ENCODE data around the gene PRR36. TPM values are rescaled to one million over a fixed set of nuclear protein-coding genes. Genes with fewer than 3 reads are reported as not detected.
"Not testable (repeated sequence)": the region's sequence is repeated elsewhere in the genome, so short reads cannot be mapped to it uniquely, and the experiment has no call there.

The PRR36 gene
- total RNA-seq, 2 experiments from 2014 or later = 0.06 TPM; not detected in 1

GRCh38 chr19:7863157-7863970, 10.8 kb downstream of the PRR36 start:
- Mint-ChIP-seq H3K9me3 (ENCODE audit: low read depth) (no peaks in the 10 kb centered on the region), H3K27ac (no peak overlapping the region), H3K27me3 (peaks cover 54% of the 10 kb centered on the region), H3K4me3 (no peak overlapping the region), H3K36me3 (no peaks in the 10 kb centered on the region), H3K4me1 (peaks cover 12% of the 10 kb centered on the region)
- no peak for ATAC-seq
- CTCF ChIA-PET = interaction anchor here (0.9 kb wide), 1 partner anchor 295 kb away, joined by 3 read pairs; no protein-coding TSS in a partner anchor
- no peak for DNase-seq

GRCh38 chr19:7862413-7862951, 11.7 kb downstream of the PRR36 start:
- H3K36me3 Mint-ChIP-seq = no peaks in the 10 kb centered on the region
- no peak overlapping the region for H3K4me3 Mint-ChIP-seq
- peaks cover 10% of the 10 kb centered on the region for H3K4me1 Mint-ChIP-seq
- ATAC-seq (peak; percentile 54), DNase-seq (peak; percentile 78)
- H3K9me3 Mint-ChIP-seq (ENCODE audit: low read depth) = no peaks in the 10 kb centered on the region
- H3K27ac Mint-ChIP-seq = no peak overlapping the region
- peaks cover 48% of the 10 kb centered on the region for H3K27me3 Mint-ChIP-seq
- CTCF ChIA-PET = interaction anchor here (0.6 to 2.6 kb wide), 7 partner anchors 10 to 294 kb away, joined by 3 to 15 read pairs (median 4); partner anchors contain the start of genes SNAPC2 and TIMM44

DNA sequence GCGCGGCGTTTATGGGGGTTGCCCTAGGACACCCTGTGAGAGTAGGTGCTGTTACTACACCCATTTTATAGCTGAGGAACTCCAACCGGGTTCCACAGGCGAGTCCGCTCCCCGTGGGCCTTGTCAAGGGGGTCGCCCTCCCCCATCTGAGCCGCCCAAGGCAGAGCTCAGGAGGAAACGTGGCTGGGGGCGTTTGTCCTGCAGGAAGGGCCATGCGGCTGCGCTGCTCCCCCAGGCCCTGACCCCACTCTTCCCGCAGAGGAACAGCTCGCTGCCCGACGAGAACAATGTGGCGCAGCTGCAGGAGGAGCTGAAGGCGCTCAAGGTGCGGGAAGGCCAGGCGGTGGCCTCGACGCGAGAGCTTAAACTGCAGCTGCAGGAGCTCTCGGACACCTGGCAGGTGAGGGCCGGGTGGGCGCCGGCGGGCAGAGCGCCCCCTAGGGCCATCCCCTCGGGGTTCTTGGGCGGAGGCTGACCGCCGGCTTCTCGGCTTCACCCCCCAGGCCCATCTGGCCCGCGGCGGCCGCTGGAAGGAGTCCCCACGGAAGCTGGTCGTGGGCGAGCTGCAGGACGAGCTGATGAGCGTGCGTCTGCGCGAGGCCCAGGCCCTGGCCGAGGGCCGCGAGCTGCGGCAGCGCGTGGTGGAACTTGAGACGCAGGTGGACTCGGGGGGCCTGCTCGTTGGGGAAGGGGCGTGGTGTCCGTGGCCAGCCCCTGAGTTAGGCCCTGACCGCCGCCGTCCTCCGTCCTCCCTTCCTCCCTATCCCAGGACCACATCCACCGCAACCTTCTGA, 12.4 kb downstream of the PRR36 start:
- CTCF ChIA-PET = interaction anchor here (0.6 to 2.6 kb wide), 10 partner anchors 8 to 294 kb away, joined by 3 to 15 read pairs (median 4); partner anchors contain the start of genes MAP2K7, SNAPC2 and TIMM44
- Mint-ChIP-seq H3K27me3 (peaks cover 41% of the 10 kb centered on the region), H3K4me1 (peaks cover 10% of the 10 kb centered on the region), H3K4me3 (no peak overlapping the region), H3K9me3 (ENCODE audit: low read depth) (no peaks in the 10 kb centered on the region), H3K27ac (no peak overlapping the region), H3K36me3 (no peaks in the 10 kb centered on the region)
- ATAC-seq = peak; percentile 6
- DNase-seq = no peak

GRCh38 chr19:7860714-7861618, 13.2 kb downstream of the PRR36 start:
- H3K4me3 Mint-ChIP-seq = no peak overlapping the region
- ATAC-seq (no peak), DNase-seq (no peak)
- no peaks in the 10 kb centered on the region for H3K9me3 Mint-ChIP-seq (ENCODE audit: low read depth)
- H3K27me3 Mint-ChIP-seq = peaks cover 38% of the 10 kb centered on the region
- CTCF ChIA-PET = interaction anchor here (0.8 to 2.6 kb wide), 7 partner anchors 8 to 82 kb away, joined by 3 to 15 read pairs (median 4); partner anchors contain the start of genes MAP2K7, SNAPC2 and TIMM44
- H3K4me1 Mint-ChIP-seq = peaks cover 10% of the 10 kb centered on the region
- H3K36me3 Mint-ChIP-seq = no peaks in the 10 kb centered on the region
- no peak overlapping the region for H3K27ac Mint-ChIP-seq

DNA sequence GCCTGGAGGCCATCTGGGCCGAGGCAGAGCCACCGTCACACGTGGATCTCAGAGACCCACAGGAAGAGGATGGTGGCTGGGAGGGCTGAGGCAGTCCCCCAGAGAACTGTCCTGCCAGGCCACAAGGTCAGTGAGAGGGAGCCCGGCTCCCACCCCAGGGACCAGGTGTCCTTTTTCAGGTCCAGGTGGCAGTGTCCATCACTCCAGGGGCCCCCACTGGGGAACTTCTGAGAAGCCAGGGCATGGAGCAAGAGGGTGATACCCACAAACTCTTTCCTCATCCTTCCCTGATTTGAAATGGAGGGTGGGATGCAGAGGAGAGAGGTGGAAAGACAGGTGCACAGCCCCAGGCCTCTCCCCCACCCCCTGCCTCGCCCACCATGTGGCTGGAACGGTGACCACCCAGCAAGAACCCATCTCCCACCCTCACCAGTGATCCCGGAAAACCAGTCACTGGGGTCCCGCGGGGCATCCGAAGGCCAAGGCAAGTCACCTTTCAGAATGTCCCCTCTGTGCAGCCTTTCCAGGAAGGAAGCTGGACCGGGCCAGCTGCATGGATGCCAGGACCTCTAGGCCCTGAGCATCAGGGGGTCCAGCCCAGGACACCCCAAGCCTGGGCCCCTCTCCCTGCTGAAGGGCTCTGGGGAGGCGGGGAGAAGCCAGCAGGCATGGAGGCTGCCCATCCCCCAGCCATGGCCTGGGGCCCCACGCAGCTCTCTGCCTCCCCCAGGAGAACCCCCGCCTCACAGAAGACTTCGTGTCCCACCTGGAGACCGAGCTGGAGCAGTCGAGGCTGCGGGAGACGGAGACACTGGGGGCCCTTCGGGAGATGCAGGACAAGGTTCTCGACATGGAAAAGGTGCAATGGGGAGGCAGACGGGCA, 14.1 kb downstream of the PRR36 start:
- H3K9me3 Mint-ChIP-seq (ENCODE audit: low read depth) = no peaks in the 10 kb centered on the region
- peaks cover 6% of the 10 kb centered on the region for H3K4me1 Mint-ChIP-seq
- ATAC-seq (no peak), DNase-seq (no peak)
- CTCF ChIA-PET = interaction anchor here (0.9 to 3.0 kb wide), 4 partner anchors 7 to 83 kb away, joined by 4 to 16 read pairs (median 10); partner anchors contain the start of gene TIMM44
- H3K27ac Mint-ChIP-seq = no peak overlapping the region
- peaks cover 31% of the 10 kb centered on the region for H3K27me3 Mint-ChIP-seq
- H3K4me3 Mint-ChIP-seq = no peak overlapping the region
- no peaks in the 10 kb centered on the region for H3K36me3 Mint-ChIP-seq

GRCh38 chr19:7859087-7859486, 15.1 kb downstream of the PRR36 start:
- CTCF ChIA-PET = interaction anchor here (3.0 kb wide), 1 partner anchor 10 kb away, joined by 16 read pairs; no protein-coding TSS in a partner anchor
- H3K27me3 Mint-ChIP-seq = peaks cover 22% of the 10 kb centered on the region
- not testable (repeated sequence) for H3K27ac Mint-ChIP-seq; H3K9me3 Mint-ChIP-seq (ENCODE audit: low read depth); DNase-seq; H3K4me1 Mint-ChIP-seq; H3K4me3 Mint-ChIP-seq; ATAC-seq; H3K36me3 Mint-ChIP-seq

- CTCF ChIA-PET = interaction anchor here (3.0 kb wide), 1 partner anchor 11 kb away, joined by 16 read pairs; no protein-coding TSS in a partner anchor
- H3K9me3 Mint-ChIP-seq (ENCODE audit: low read depth) = no peaks in the 10 kb centered on the region
- DNase-seq (no peak), ATAC-seq (no peak)
- no peak overlapping the region for H3K4me3 Mint-ChIP-seq
- no peak overlapping the region for H3K27ac Mint-ChIP-seq
- H3K36me3 Mint-ChIP-seq = no peaks in the 10 kb centered on the region
- peaks cover 2% of the 10 kb centered on the region for H3K4me1 Mint-ChIP-seq
- H3K27me3 Mint-ChIP-seq = peaks cover 14% of the 10 kb centered on the region
These were observed 15.9 kb downstream of the PRR36 start for GRCh38 chr19:7858109-7858770.

GRCh38 chr19:7857727-7858108, 16.5 kb downstream of the PRR36 start:
- H3K9me3 Mint-ChIP-seq (ENCODE audit: low read depth) = no peaks in the 10 kb centered on the region
- DNase-seq (no peak), ATAC-seq (no peak)
- H3K36me3 Mint-ChIP-seq = no peaks in the 10 kb centered on the region
- H3K4me1 Mint-ChIP-seq = peaks cover 2% of the 10 kb centered on the region
- CTCF ChIA-PET = interaction anchor here (3.0 kb wide), 1 partner anchor 11 kb away, joined by 16 read pairs; no protein-coding TSS in a partner anchor
- H3K27me3 Mint-ChIP-seq = peaks cover 14% of the 10 kb centered on the region
- H3K4me3 Mint-ChIP-seq = no peak overlapping the region
- no peak overlapping the region for H3K27ac Mint-ChIP-seq

DNA sequence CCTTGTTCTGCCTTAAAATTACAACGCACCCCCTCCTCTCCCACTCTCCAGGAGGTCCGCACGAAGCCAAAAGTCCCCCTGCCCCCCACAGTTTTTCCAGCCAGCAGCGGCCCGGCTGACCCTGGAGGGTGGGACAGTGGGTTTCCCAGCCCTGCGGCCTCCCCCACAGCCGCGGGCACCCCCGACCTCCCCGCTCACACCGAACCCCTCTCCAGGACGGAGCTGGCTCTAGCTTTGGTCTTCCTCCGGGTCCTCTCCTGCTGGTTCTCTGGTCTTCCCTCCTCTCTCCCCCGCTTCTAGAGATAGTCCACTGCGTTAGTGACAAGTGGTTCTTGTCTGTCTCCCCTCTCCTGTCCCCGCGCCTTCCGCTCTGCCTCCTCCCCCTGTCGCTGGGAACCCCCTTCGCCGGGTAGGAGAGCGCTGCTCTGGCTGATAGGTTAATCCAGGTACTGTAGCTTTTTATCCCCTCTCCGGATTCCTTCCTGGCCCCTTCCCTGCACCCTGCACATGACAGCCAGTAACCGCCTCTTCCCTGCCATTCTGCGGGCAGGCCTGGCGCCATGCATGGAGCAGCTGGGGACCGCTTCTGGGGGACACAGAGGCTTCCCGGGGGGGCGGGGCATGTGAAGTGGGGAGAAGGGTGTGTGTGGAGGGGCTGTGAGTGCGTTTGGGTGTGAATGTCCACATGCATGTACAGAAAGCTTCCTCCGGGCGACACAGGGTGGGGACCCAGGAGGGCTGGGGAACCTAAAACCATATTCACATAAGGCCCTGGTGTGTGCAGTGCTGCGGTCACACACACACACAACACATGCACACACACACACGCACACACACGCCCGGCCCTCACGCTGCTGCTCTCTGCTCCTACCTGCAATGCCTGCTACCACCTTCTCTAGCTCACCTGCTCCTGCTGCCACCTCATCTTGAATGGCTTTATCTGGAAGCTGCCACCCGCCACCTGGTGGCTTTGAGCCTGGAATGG, 17.2 kb downstream of the PRR36 start:
- H3K4me3 Mint-ChIP-seq = no peak overlapping the region
- CTCF ChIA-PET = interaction anchor here (3.0 kb wide), 1 partner anchor 12 kb away, joined by 16 read pairs; no protein-coding TSS in a partner anchor
- no peaks in the 10 kb centered on the region for H3K36me3 Mint-ChIP-seq
- ATAC-seq (no peak), DNase-seq (no peak)
- no peaks in the 10 kb centered on the region for H3K4me1 Mint-ChIP-seq
- H3K27ac Mint-ChIP-seq = no peak overlapping the region
- H3K9me3 Mint-ChIP-seq (ENCODE audit: low read depth) = no peaks in the 10 kb centered on the region
- peaks cover 10% of the 10 kb centered on the region for H3K27me3 Mint-ChIP-seq

DNA sequence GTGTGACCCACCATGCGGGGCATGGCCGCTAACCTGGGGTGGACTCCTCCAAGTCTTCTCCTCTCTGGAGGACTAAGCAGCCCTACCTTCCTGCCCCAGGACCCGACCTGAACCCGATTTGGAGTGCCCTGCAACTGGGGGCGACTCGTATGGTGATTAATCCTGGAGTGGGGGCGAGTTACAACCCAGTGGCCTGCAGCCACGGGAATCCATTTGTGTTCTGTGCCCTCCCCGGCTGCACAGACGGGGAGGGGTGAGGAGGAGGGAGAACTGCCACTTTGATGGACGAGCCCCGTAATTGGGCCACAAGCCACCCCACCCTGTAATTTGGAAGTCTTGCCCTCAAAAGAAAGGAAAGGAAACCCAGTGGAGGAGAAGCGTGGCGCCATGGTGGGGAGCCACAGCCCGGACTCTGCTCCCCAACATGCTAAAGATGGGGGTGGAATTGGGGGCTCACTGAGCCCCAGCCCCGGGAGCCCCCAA, 18.0 kb downstream of the PRR36 start:
- CTCF ChIA-PET = no interaction called here
- H3K4me3 Mint-ChIP-seq = no peak overlapping the region

More for the DNA sequence above, 18.0 kb downstream of the PRR36 start:
- ATAC-seq (no peak), DNase-seq (no peak)
- no peaks in the 10 kb centered on the region for H3K36me3 Mint-ChIP-seq
- no peak overlapping the region for H3K27ac Mint-ChIP-seq
- H3K9me3 Mint-ChIP-seq (ENCODE audit: low read depth) = no peaks in the 10 kb centered on the region
- peaks cover 4% of the 10 kb centered on the region for H3K27me3 Mint-ChIP-seq
- H3K4me1 Mint-ChIP-seq = no peaks in the 10 kb centered on the region

Measured in activated CD8-positive, alpha-beta memory T cell treated with anti-CD3 and anti-CD28 coated beads, Interleukin-2, amount 10 ng/mL, durations not matched to agents 7 days and 5 days (primary cell).